Fibroblast of villous mesenchyme (primary cell): ENCODE results near the gene SELENOK. TPM values are rescaled to one million over a fixed set of nuclear protein-coding genes. Genes with fewer than 3 reads are reported as not detected.

Source experiments
- DNase-seq: peaks from one replicate; pipeline ENCODE4 v3.0.0-alpha.2; 2010; ENCODE audit warnings: low read depth
- H3K4me3 ChIP-seq: 2 replicates; pipeline ENCODE4 v1.5.1; 2011; ENCODE audit warnings: low read depth, mild to moderate bottlenecking, low read length
- total RNA-seq: library from RNA; depleted of rRNA; stranded (reverse); fragments of >200 nt; gene quantifications from 2 replicates; pipeline ENCODE4 v1.2.3, GENCODE V29; 2012
- TF ChIP-seq, protein P1 (sequence below): IDR thresholded peaks from 2 replicates; pipeline ENCODE4 v1.5.1; 2012; ENCODE audit warnings: low read depth, mild to moderate bottlenecking, low read length; ENCODE audit not compliant: insufficient read depth

Gene SELENOK
- total RNA-seq, 1 donor = 19.4 TPM

DNA sequence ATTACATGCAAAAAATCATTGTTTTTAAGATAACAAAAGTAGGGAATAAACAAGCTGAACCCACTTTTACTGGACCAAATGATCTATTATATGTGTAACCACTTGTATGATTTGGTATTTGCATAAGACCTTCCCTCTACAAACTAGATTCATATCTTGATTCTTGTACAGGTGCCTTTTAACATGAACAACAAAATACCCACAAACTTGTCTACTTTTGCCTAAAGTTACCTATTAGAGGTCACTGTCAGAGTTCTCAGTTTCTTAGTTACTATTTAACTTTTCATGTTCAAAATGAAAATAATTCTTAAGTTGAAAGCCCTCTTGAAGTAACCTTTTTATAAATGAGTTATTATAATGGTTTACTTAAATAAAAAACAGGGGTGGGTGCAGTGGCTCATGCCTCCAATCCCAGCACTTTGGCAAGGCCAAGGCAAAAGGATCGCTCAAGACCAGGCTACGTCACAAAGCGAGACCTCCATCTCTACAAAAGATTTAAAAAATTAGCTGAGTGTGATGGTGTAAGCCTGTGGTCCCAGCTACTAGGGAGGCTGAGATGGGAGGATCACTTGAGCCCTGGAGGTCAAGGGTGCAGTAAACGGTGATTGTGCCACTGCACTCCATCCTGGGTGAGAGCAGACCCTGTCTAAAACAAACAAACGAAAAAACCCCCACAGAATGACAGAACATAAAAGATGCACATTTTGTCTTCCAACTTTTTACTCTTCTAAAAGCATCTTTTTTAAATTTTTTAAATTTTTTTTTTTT, 25.7 kb downstream of the SELENOK start:
- TF ChIP-seq, protein P1, sequence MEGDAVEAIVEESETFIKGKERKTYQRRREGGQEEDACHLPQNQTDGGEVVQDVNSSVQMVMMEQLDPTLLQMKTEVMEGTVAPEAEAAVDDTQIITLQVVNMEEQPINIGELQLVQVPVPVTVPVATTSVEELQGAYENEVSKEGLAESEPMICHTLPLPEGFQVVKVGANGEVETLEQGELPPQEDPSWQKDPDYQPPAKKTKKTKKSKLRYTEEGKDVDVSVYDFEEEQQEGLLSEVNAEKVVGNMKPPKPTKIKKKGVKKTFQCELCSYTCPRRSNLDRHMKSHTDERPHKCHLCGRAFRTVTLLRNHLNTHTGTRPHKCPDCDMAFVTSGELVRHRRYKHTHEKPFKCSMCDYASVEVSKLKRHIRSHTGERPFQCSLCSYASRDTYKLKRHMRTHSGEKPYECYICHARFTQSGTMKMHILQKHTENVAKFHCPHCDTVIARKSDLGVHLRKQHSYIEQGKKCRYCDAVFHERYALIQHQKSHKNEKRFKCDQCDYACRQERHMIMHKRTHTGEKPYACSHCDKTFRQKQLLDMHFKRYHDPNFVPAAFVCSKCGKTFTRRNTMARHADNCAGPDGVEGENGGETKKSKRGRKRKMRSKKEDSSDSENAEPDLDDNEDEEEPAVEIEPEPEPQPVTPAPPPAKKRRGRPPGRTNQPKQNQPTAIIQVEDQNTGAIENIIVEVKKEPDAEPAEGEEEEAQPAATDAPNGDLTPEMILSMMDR = no peak
- DNase-seq = no peak

GRCh38 chr3:53863145-53863544, 28.5 kb downstream of the SELENOK start:
- TF ChIP-seq, protein P1 = no peak
- no peak overlapping the region for H3K4me3 ChIP-seq
- no peak for DNase-seq

More for the DNA sequence above, 25.7 kb downstream of the SELENOK start:
- no peak overlapping the region for H3K4me3 ChIP-seq

GRCh38 chr3:53862241-53862640, 29.4 kb downstream of the SELENOK start:
- TF ChIP-seq, protein P1 = no peak
- no peak for DNase-seq
- no peak overlapping the region for H3K4me3 ChIP-seq

DNA sequence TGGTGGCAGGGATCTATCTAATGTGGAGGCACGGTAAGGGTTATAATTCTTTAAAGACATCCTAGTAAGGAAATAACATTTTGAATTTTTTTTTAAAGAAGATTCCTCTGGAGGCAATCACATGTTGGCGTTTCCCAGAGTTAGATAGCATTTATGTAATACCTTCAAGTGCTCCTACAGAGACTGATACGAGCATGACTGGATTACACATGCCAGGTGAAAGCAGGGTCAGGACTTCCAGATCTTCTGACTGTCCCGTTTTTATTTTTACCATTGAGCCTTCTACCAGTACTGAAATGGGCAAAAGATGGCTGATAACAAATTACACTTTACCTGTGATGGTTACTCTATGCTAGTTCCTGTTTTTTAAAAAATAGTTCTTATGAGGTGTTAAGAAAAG, 31.5 kb downstream of the SELENOK start:
- TF ChIP-seq, protein P1 = no peak
- DNase-seq = no peak
- H3K4me3 ChIP-seq = no peak overlapping the region

GRCh38 chr3:53859178-53859577, 32.5 kb downstream of the SELENOK start:
- DNase-seq = no peak
- H3K4me3 ChIP-seq = no peak overlapping the region
- TF ChIP-seq, protein P1 = no peak

DNA sequence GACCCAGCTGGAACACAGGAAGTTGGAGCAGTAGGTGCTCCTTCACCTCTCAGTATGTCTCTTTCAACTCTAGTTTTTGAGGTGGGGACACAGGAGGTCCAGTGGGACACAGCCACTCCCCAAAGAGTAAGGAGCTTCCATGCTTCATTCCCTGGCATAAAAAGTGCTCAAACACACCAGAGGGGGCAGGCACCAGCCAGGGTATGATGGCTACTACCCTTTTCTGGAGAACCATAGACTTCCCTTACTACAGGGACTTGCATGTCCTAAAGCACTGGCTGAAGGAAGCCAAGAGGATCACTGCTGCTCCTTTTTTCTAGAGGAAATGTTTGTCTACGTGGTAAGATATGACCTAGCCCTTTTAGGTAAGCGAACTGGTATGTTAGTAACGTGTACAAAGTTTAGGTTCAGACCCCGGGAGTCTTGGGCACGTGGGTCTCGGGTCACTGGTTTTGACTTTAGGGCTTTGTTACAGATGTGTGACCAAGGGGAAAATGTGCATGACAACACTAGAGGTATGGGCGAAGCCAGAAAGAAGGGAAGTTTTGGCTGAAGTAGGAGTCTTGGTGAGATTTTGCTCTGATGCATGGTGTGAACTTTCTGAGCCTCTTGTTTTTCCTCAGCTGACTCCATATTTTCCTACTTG, 33.4 kb downstream of the SELENOK start:
- no peak overlapping the region for H3K4me3 ChIP-seq
- DNase-seq = no peak
- TF ChIP-seq, protein P1 = no peak

DNA sequence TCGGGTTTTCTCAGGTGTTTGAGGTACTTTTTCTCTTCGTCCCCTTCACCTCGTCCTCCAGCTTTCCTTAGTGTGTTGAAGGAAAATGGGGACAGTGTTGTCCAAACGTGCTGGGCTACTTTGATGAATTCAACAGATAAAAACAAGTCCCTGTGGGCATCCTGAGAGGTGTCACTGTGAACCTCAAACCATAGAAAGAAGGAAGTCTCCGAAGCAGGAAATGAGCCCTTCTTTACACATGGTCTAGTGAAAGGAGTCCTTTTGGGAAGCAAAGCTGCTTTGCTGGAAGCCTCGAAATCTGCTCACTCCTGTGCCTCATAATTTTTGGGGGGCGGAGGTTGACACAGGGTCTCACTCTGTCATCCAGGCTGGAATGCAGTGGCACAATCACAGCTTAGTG, 34.7 kb downstream of the SELENOK start:
- no peak overlapping the region for H3K4me3 ChIP-seq
- no peak for DNase-seq
- TF ChIP-seq, protein P1 = no peak
